Astrocyte of the cerebellum (primary cell): ENCODE measurements around the gene METTL24.

Experiments used
- DNase-seq: peaks from one replicate; pipeline ENCODE4 v3.0.0-alpha.2; 2011; ENCODE audit warnings: low read depth
- H3K4me3 ChIP-seq: 2 replicates; pipeline ENCODE4 v1.5.1; 2011; ENCODE audit warnings: mild to moderate bottlenecking, low read depth, low read length, moderate library complexity
- in situ Hi-C: cut with HindIII; loops from 2 replicates; pipeline ENCODE4 v1.10.0; 2017; ENCODE audit warnings: low sequenced_read_pairs
- TF ChIP-seq, protein P1 (sequence below): IDR thresholded peaks from 2 replicates; pipeline ENCODE4 v1.5.1; 2012; ENCODE audit warnings: low read length, low read depth, moderate library complexity, mild to moderate bottlenecking; ENCODE audit errors: missing control alignments

Gene METTL24

DNA sequence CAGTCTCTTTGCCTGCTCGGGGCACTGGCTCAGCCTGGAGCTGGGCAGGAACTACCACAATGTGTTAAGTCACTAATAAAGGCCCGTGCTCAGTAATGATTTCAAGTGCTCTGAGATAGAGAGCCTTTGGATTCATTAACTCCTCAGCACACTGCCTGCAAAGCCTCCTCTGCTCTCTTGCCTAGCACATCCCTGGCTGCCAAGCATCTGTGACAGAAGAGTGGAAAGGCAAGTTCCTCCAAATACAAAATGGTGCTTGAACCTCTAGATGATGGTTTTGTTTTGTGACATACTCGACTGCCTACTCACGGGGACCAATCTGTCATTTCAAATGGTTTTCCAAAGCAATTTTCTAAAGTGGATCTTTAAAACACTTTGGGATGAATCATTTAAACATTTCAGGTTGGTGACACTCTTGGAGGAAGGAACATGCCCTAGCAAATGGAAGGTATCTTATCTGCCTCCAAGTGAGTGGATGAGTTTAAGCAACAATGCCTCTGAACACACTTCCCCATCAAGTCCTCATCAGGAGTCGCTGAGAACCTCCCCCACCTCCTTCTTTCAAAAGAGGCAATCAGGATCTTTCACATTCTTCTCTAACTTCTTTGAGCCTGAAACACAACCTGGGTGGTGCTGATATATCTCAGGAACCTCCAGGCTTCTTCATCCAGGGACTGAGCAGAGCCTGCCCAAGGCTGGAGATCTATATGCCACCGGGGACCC is 35.8 kb downstream of the METTL24 start:
- no peak overlapping the region for H3K4me3 ChIP-seq
- TF ChIP-seq, protein P1, sequence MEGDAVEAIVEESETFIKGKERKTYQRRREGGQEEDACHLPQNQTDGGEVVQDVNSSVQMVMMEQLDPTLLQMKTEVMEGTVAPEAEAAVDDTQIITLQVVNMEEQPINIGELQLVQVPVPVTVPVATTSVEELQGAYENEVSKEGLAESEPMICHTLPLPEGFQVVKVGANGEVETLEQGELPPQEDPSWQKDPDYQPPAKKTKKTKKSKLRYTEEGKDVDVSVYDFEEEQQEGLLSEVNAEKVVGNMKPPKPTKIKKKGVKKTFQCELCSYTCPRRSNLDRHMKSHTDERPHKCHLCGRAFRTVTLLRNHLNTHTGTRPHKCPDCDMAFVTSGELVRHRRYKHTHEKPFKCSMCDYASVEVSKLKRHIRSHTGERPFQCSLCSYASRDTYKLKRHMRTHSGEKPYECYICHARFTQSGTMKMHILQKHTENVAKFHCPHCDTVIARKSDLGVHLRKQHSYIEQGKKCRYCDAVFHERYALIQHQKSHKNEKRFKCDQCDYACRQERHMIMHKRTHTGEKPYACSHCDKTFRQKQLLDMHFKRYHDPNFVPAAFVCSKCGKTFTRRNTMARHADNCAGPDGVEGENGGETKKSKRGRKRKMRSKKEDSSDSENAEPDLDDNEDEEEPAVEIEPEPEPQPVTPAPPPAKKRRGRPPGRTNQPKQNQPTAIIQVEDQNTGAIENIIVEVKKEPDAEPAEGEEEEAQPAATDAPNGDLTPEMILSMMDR = no peak
- in situ Hi-C loops = no loop called here
- DNase-seq = no peak

DNA sequence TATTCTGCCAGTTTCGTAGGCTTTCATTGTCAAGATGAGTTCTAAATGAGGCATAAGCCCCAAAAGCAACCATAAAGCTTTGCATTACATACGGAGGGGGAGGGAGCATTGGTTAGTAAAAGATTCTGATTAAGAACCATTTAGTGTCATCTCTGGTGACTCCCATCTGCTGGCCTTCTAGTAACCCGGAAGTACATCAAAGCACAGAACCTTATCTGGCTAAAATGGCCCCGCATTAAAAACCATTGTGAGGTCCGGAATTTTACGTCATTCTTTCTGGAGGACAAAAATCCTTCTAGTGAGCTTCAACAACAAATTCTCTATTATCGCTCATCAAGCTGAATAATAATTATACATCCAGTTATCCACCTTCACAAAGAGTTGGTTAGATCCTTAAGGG is 37.8 kb downstream of the METTL24 start:
- in situ Hi-C loops = no loop called here
- TF ChIP-seq, protein P1 = no peak
- no peak overlapping the region for H3K4me3 ChIP-seq
- no peak for DNase-seq

DNA sequence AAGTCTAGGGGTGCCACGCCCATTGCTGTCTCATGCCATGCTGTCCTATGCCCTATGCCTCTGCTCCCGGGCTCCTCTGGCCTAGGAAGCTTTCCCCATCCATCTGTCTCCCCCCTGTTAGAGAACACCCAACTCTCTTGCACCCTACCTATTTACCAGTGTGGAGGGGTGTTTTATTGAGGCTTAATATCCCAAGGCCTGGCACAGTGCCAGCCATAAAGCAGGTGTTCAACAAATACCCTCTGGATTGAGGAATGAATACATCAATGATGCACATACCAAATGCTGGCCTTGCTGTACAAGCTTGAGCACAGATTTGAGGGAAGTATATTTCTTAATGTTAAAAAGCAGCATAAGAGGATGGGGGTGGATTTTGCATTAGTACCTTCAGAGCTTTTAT is 38.3 kb downstream of the METTL24 start:
- DNase-seq = no peak
- TF ChIP-seq, protein P1 = no peak
- H3K4me3 ChIP-seq = no peak overlapping the region
- in situ Hi-C loops = no loop called here

DNA sequence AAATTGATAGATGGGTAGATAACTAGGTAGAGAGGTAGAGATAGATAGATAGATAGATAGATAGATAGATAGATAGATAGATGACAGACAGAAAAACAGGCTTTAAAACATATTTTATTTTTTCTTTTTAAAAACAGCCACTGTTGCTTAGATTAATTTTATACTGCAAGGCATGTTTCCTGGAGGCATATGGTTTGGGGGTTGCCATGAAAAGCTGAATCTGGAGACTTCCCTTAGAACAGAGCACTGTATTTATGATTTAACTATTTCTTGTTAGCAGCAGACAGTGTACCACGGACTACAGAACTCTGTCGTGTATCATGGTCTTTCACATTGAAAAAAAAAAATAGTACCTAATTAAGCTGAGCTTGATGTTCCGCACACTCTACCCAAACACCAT is 38.8 kb downstream of the METTL24 start:
- H3K4me3 ChIP-seq = no peak overlapping the region
- in situ Hi-C loops = no loop called here
- TF ChIP-seq, protein P1 = no peak
- DNase-seq = no peak

DNA sequence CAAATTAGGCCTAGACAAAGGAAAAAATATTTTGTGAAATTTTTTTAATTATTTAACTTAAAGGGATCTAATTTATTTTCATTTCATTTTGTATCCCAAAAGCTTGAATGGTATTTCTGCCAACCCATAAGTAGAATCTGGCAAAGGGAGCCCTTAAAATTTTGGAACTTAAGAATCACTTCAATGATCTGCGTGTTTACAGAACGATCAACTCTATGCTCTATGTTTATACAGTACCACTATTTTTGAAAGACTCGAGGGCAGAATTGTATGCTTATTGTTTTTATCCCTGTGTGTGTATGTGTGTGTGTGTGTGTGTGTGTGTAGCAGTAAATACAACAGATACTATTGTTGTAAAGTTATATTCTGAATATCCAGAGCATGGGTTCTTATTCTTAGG is 39.2 kb downstream of the METTL24 start:
- no peak overlapping the region for H3K4me3 ChIP-seq
- DNase-seq = no peak
- TF ChIP-seq, protein P1 = no peak
- in situ Hi-C loops = no loop called here

DNA sequence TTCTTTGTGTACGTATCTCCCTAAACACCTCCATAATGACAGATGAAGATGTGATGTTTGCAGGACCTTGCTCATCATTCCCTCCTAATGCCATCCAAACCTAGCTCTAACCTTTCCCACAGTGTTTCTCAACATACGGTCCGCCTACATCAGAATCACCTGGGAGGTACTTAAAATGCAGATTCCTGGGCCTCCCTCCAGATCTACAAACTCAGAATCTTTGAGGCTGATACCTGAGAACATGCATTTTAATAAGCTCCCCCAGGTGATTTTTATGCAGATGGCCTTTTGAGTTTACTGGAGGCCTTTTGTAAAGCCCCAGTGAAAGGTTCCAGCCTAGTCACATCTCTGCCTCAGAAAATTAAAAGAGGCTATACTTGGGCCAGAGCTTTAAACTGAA is 40.5 kb downstream of the METTL24 start:
- H3K4me3 ChIP-seq = no peak overlapping the region
- TF ChIP-seq, protein P1 = no peak
- in situ Hi-C loops = no loop called here
- no peak for DNase-seq
